HCT116 (cell line): Measurements from ENCODE around the gene DHX32. TPM values are rescaled to one million over a fixed set of nuclear protein-coding genes. Genes with fewer than 3 reads are reported as not detected.

Experiments used
- ATAC-seq: fragments of 200-7000 bp; cut with Tn5 transposase; 2 replicates; pipeline ENCODE4 v1.9.1; 2020; ENCODE audit warnings: mild to moderate bottlenecking, moderate library complexity
- BruUV-seq: library from RNA; stranded (reverse); fragments of 400-500 nt; replicated peaks from 2 replicates; lab custom pipeline; 2021; lab: Mats Ljungman, UMichigan
- CTCF ChIA-PET: fragments of 300-600 bp; sonication (Branson Sonifier 250); formaldehyde crosslinking; loops from one replicate; lab custom pipeline; 2021; ENCODE audit warnings: antibody characterized with exemption; lab: Charles Lee
- POLR2A ChIA-PET: fragments of 300-600, 350-600 bp; sonication (Branson Sonifier 250); formaldehyde crosslinking; loops from one replicate; lab custom pipeline; 2021; ENCODE audit warnings: antibody characterized with exemption; lab: Charles Lee
- RAD21 ChIA-PET, 2 experiments: fragments of 300-600 bp; sonication (Branson Sonifier 250); formaldehyde crosslinking; loops; one replicate each; lab custom pipeline; 2023; ENCODE audit warnings: low total read pairs in 2 of 2; ENCODE audit not compliant: uncharacterized antibody in 2 of 2, unreplicated experiment in 2 of 2, low non-redundant PET in 1 of 2; lab: Charles Lee
- DNase-seq: peaks from one replicate; pipeline ENCODE4 v3.0.0-alpha.2; 2010; ENCODE audit warnings: low read depth, low spot score
- H2AFZ ChIP-seq: fragments of 200-600 bp; shearing (Covaris generic), sonication (generic); 2 replicates; pipeline ENCODE4 v1.6.1; 2017; ENCODE audit warnings: low read depth, mixed run types, mixed read lengths, antibody characterized with exemption, low read length; ENCODE audit not compliant: poor library complexity, severe bottlenecking
- H3K27ac ChIP-seq: 2 replicates; pipeline ENCODE4 v1.5.1; 2012; ENCODE audit warnings: low read depth, low read length
- H3K27me3 ChIP-seq: fragments of 200-600 bp; sonication (generic); 2 replicates; pipeline ENCODE4 v1.6.1; 2016; ENCODE audit warnings: mixed run types, low read length, mixed read lengths; ENCODE audit not compliant: insufficient read depth
- H3K36me3 ChIP-seq, 2 experiments: fragments of 200-500 bp in 1 of 2; fragments of 200-600 bp in 1 of 2; sonication (Bioruptor generic) in 1 of 2; sonication (generic) in 1 of 2; 2 replicates each; pipeline versions ENCODE4 v1.5.1 to v1.6.1; 2014 to 2016; ENCODE audit warnings: low read length in 2 of 2, inconsistent platforms in 1 of 2, mixed read lengths in 1 of 2, mixed run types in 1 of 2; ENCODE audit not compliant: insufficient read depth in 2 of 2, control insufficient read depth in 1 of 2
- H3K4me1 ChIP-seq, 2 experiments: fragments of 200-600 bp in 1 of 2; sonication (generic) in 1 of 2; 2 replicates each; pipeline versions ENCODE4 v1.5.1 to v1.6.1; 2012 to 2017; ENCODE audit warnings: low read length in 2 of 2, inconsistent platforms in 1 of 2, mild to moderate bottlenecking in 1 of 2, mixed read lengths in 1 of 2, mixed run types in 1 of 2, moderate library complexity in 1 of 2; ENCODE audit not compliant: insufficient read depth in 2 of 2, control insufficient read depth in 1 of 2
- H3K4me2 ChIP-seq: fragments of 200-600 bp; sonication (generic); 2 replicates; pipeline ENCODE4 v1.6.1; 2017; ENCODE audit warnings: mixed run types, low read length, mixed read lengths
- H3K4me3 ChIP-seq, 2 experiments: fragments of 200-600 bp in 1 of 2; sonication (generic) in 1 of 2; replicated peaks in 1 of 2; 2 replicates each; pipeline ENCODE4 v1.5.1; 2011 to 2016; ENCODE audit warnings: low read length in 2 of 2, control low read depth in 1 of 2, low read depth in 1 of 2, mild to moderate bottlenecking in 1 of 2, mixed read lengths in 1 of 2, mixed run types in 1 of 2
- H3K79me2 ChIP-seq: fragments of 200-600 bp; sonication (generic); 2 replicates; pipeline ENCODE4 v1.6.1; 2017; ENCODE audit warnings: mild to moderate bottlenecking, mixed run types, low read length, moderate library complexity, mixed read lengths; ENCODE audit not compliant: insufficient read depth
- H3K9ac ChIP-seq: fragments of 200-600 bp; sonication (generic); 2 replicates; pipeline ENCODE4 v1.6.1; 2016; ENCODE audit warnings: low read length, mixed read lengths
- H3K9me2 ChIP-seq: fragments of 200-600 bp; sonication (generic), shearing (Covaris generic); 2 replicates; pipeline ENCODE4 v1.6.1; 2017; ENCODE audit warnings: mixed run types, mild to moderate bottlenecking, moderate library complexity; ENCODE audit not compliant: insufficient read depth
- H3K9me3 ChIP-seq, 2 experiments: fragments of 200-500 bp in 1 of 2; fragments of 200-600 bp in 1 of 2; sonication (Bioruptor generic) in 1 of 2; sonication (generic) in 1 of 2; 2 replicates each; pipeline ENCODE4 v1.6.1; 2014 to 2017; ENCODE audit warnings: low read length in 2 of 2, mixed read lengths in 2 of 2, inconsistent platforms in 1 of 2, low read depth in 1 of 2, mild to moderate bottlenecking in 1 of 2, mixed run types in 1 of 2, moderate library complexity in 1 of 2; ENCODE audit not compliant: control insufficient read depth in 1 of 2, insufficient read depth in 1 of 2
- H4K20me1 ChIP-seq: fragments of 200-600 bp; sonication (generic), shearing (Covaris generic); 2 replicates; pipeline ENCODE4 v1.6.1; 2017; ENCODE audit warnings: mixed run types, mild to moderate bottlenecking, moderate library complexity; ENCODE audit not compliant: insufficient read depth
- CTCF ChIP-seq, 3 experiments: fragments of 200-600 bp in 1 of 3; sonication (generic) in 1 of 3; IDR thresholded peaks in 2 of 3; conservative IDR thresholded peaks in 1 of 3; 2 replicates each; pipeline ENCODE4 v1.5.1; 2012 to 2017; ENCODE audit warnings: low read depth in 2 of 3, low read length in 2 of 3, antibody characterized with exemption in 1 of 3, borderline replicate concordance in 1 of 3, control low read depth in 1 of 3, mild to moderate bottlenecking in 1 of 3, mixed read lengths in 1 of 3, mixed run types in 1 of 3, moderate library complexity in 1 of 3; ENCODE audit not compliant: insufficient read depth in 1 of 3
- ELF1 ChIP-seq: IDR thresholded peaks from 2 replicates; pipeline ENCODE4 v1.6.1; 2012; ENCODE audit warnings: low read depth, borderline replicate concordance
- MAX ChIP-seq: IDR thresholded peaks from 2 replicates; pipeline ENCODE4 v1.6.1; 2012
- SIN3A ChIP-seq: IDR thresholded peaks from 2 replicates; pipeline ENCODE4 v1.6.1; 2012; ENCODE audit warnings: low read depth
- YY1 ChIP-seq: IDR thresholded peaks from 2 replicates; pipeline ENCODE4 v1.6.1; 2011; ENCODE audit warnings: low read length, low read depth, moderate library complexity, mild to moderate bottlenecking; ENCODE audit not compliant: insufficient replicate concordance; ENCODE audit errors: extremely low read depth
- ZFX ChIP-seq: fragments of 450-650 bp; IDR thresholded peaks from 2 replicates; pipeline ENCODE4 v1.6.1; 2017
- intact Hi-C: fragments of 100-400 bp; cut with micrococcal nuclease; formaldehyde crosslinking; loops from 2 replicates; pipeline ENCODE4 v1.10.0; 2022
- total RNA-seq: library from RNA; stranded (reverse); gene quantifications from one replicate; pipeline ENCODE4 v1.2.1, GENCODE V29; 2021; ENCODE audit not compliant: unreplicated experiment

Gene DHX32
- total RNA-seq, 1 experiment from 2014 or later = 50.9 TPM

GRCh38 chr10:125816548-125816947 lies 64.5 kb downstream of the DHX32 start:
- no peaks in the 10 kb centered on the region; a peak in 2 of 4 replicates for H3K36me3 ChIP-seq
- no peak overlapping the region for H3K4me2 ChIP-seq
- POLR2A ChIA-PET = no interaction called here
- H4K20me1 ChIP-seq = no peaks in the 10 kb centered on the region
- H3K9me3 ChIP-seq = no peaks in the 10 kb centered on the region
- H2AFZ ChIP-seq = no peak overlapping the region
- no peak for ATAC-seq
- H3K27ac ChIP-seq = no peak overlapping the region
- no peak overlapping the region for H3K4me3 ChIP-seq
- no peaks in the 10 kb centered on the region for H3K9me2 ChIP-seq
- no peak for DNase-seq
- RAD21 ChIA-PET = no interaction called here
- H3K9ac ChIP-seq = no peak overlapping the region
- intact Hi-C loops = no loop called here
- H3K27me3 ChIP-seq = no peaks in the 10 kb centered on the region
- H3K4me1 ChIP-seq = peaks cover 0 to under 1% of the 10 kb centered on the region in 2 experiments; a peak in 2 of 4 replicates
- H3K79me2 ChIP-seq = peaks cover 6% of the 10 kb centered on the region; the same call in 1 of the 2 replicates
- CTCF ChIA-PET = no interaction called here
- TF ChIP-seq MAX (no peak), YY1 (no peak), ZFX (no peak), SIN3A (no peak)
- no TSS peak for BruUV-seq

GRCh38 chr10:125815764-125816163 lies 65.3 kb downstream of the DHX32 start:
- Histone ChIP-seq H3K36me3 (peaks cover 0 to 5% of the 10 kb centered on the region in 2 experiments; a peak in 2 of 4 replicates), H3K4me1 (no peaks in the 10 kb centered on the region), H3K27ac (no peak overlapping the region), H3K9me2 (no peaks in the 10 kb centered on the region), H3K9ac (no peak overlapping the region), H3K9me3 (no peaks in the 10 kb centered on the region), H3K27me3 (no peaks in the 10 kb centered on the region), H3K79me2 (0 out of 2 replicates have a peak, but pooled peaks cover under 1% of the 10 kb centered on the region), H2AFZ (no peak overlapping the region), H4K20me1 (no peaks in the 10 kb centered on the region), H3K4me2 (no peak overlapping the region), H3K4me3 (no peak overlapping the region)
- CTCF ChIA-PET = no interaction called here
- POLR2A ChIA-PET = no interaction called here
- ATAC-seq (no peak), DNase-seq (no peak)
- BruUV-seq = no TSS peak
- intact Hi-C loops = no loop called here
- RAD21 ChIA-PET = no interaction called here
- no peak for TF ChIP-seq ELF1
- TF ChIP-seq CTCF (IDR thresholded peaks at IDR 0.05 in 2 of 3, conservative IDR thresholded peaks at IDR 0.05 in 1 of 3; ENCODE audit: borderline replicate concordance in 1 of 3, insufficient read depth in 1 of 3, low read depth in 2 of 3, low read length in 2 of 3) = no peak
